ENCODE data around the gene ERMAP.
A peak's percentile ranks its signal among the peaks of the same experiment; 100 is the strongest.

The ERMAP gene

DNA sequence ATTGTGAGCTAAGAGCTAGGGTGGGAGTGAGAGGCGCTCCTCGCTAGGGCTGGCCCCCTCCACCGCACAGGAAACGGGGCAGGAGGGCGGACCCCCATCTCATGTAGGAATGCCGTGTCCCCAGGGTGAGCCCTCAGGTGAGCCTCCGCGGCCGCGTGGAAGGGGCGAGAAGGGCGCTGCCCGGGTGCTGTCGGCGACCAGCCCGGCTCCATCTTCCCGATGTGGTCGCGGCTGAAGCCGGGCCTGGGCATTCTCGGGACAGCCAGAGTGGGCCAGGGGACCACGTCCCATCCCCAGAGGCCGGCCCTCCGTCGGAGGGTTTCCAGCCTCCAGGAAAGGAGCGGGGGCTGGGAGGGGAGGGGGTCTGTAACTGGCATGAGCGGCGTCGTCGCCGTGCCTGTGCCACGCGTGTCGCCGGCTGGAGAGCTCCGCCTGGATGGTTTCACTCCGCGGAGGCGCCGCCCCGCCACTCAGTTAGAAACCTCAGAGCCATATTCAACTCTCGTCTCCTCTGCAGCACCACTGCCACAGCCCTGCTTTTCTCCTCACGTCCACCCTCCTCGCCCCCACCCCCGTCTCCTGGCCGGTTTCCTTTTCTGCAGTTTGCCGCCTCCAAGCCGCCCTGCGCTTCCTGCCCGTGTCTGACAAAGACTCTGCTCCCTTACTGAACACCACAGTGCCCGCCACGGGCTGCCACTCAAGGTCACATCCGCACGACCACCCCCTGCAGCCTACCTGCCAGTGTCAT is 31.8 kb upstream of the ERMAP start, which contains the start of gene TMEM269:
TMEM269 (plus strand) TSS at position 46 of the 748 bp plus-strand sequence. CDS start 4,903 bp downstream, outside the sequence.
- Histone ChIP-seq H3K79me1 (ENCODE audit: low read length) (no peaks in the 10 kb centered on the region), H3K4ac (ENCODE audit: low read depth, low read length) (no peak within 1 kb of the TSS), H4K12ac (ENCODE audit: low read depth, low read length) (no peak within 1 kb of the TSS), H3K4me1 (ENCODE audit: control insufficient read depth in 1 of 2, insufficient read depth in 2 of 2, low read length in 2 of 2) (no peaks in the 10 kb centered on the region), H3K79me2 (ENCODE audit: control insufficient read depth, insufficient read depth, low read length, poor library complexity) (no peaks in the 10 kb centered on the region), H4K91ac (ENCODE audit: low read depth, low read length) (no peak within 1 kb of the TSS), H2BK120ac (ENCODE audit: insufficient read depth, low read length, poor library complexity) (no peak within 1 kb of the TSS), H3K14ac (ENCODE audit: low read length) (no peak within 1 kb of the TSS), H4K8ac (ENCODE audit: low read depth, low read length) (no peak within 1 kb of the TSS), H2AFZ (ENCODE audit: insufficient read depth, low read length, poor library complexity) (no peak within 1 kb of the TSS), H2BK12ac (ENCODE audit: low read length) (no peak within 1 kb of the TSS), H3K4me2 (ENCODE audit: low read length) (no peak within 1 kb of the TSS), H3K18ac (ENCODE audit: low read length) (no peak within 1 kb of the TSS), H3K9ac (ENCODE audit: low read length) (no peak within 1 kb of the TSS), H2BK5ac (ENCODE audit: low read depth, low read length, poor library complexity) (no peak within 1 kb of the TSS), H3K9me3 (ENCODE audit: insufficient read depth, low read depth, low read length) (peaks cover 2% of the 10 kb centered on the region), H3K23ac (ENCODE audit: low read length) (no peak within 1 kb of the TSS), H3K4me3 (ENCODE audit: low read depth, low read length) (peak within 1 kb of the TSS; percentile 24), H3K27ac (ENCODE audit: low read depth, low read length) (no peak within 1 kb of the TSS), H2AK5ac (ENCODE audit: low read length) (no peak within 1 kb of the TSS), H3K27me3 (ENCODE audit: insufficient read depth, low read length) (no peaks in the 10 kb centered on the region), H3K36me3 (ENCODE audit: control insufficient read depth in 1 of 2, insufficient read depth in 2 of 2, low read length in 2 of 2) (peaks cover 4 to 9% of the 10 kb centered on the region in 2 experiments)
- whole genome bisulfite sequencing (ENCODE audit: extremely low coverage, insufficient coverage, insufficient read length), result no CpG with 5 or more reads among the region's 54 CpGs
- no peak for DNase-seq

DNA sequence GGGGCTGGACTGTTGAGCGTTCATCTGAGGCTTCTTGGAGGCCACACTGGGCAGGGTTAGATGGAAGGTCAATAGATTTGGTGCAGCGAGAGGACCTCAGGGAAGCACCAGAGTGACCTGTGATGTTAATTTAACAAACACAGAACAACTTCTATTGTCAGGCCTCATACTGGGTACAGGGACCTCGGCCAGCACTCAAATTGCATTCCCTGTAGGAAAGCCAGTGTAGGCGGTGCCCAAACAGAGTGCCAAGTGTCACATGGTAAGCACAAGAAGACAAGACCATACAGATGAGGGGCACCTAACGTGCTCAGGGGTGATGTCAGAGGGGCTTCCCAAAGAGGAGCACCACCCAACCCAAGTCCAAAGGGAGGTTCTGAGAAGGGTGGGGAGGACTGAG is 30.8 kb upstream of the ERMAP start:
- no peak overlapping the region for H2AFZ ChIP-seq (ENCODE audit: insufficient read depth, low read length, poor library complexity)
- WGBS (ENCODE audit: extremely low coverage, insufficient coverage, insufficient read length), result no CpG with 5 or more reads among the region's 5 CpGs
- no peak overlapping the region for H3K18ac ChIP-seq (ENCODE audit: low read length)
- no peak overlapping the region for H3K14ac ChIP-seq (ENCODE audit: low read length)
- H2BK5ac ChIP-seq (ENCODE audit: low read depth, low read length, poor library complexity), result no peak overlapping the region
- no peak overlapping the region for H2BK12ac ChIP-seq (ENCODE audit: low read length)
- H3K4me2 ChIP-seq (ENCODE audit: low read length), result no peak overlapping the region
- H3K27me3 ChIP-seq (ENCODE audit: insufficient read depth, low read length), result no peaks in the 10 kb centered on the region
- H2AK5ac ChIP-seq (ENCODE audit: low read length), result no peak overlapping the region
- H2BK120ac ChIP-seq (ENCODE audit: insufficient read depth, low read length, poor library complexity), result no peak overlapping the region
- no peak overlapping the region for H3K23ac ChIP-seq (ENCODE audit: low read length)
- H3K27ac ChIP-seq (ENCODE audit: low read depth, low read length), result no peak overlapping the region
- peaks cover 2 to 6% of the 10 kb centered on the region in 2 experiments for H3K36me3 ChIP-seq (ENCODE audit: control insufficient read depth in 1 of 2, insufficient read depth in 2 of 2, low read length in 2 of 2)
- no peaks in the 10 kb centered on the region for H3K79me2 ChIP-seq (ENCODE audit: control insufficient read depth, insufficient read depth, low read length, poor library complexity)
- no peak overlapping the region for H3K4ac ChIP-seq (ENCODE audit: low read depth, low read length)
- H3K4me3 ChIP-seq (ENCODE audit: low read depth, low read length), result no peak overlapping the region
- no peak overlapping the region for H4K8ac ChIP-seq (ENCODE audit: low read depth, low read length)
- DNase-seq, result no peak
- H3K4me1 ChIP-seq (ENCODE audit: control insufficient read depth in 1 of 2, insufficient read depth in 2 of 2, low read length in 2 of 2), result no peaks in the 10 kb centered on the region
- no peak overlapping the region for H3K9ac ChIP-seq (ENCODE audit: low read length)
- no peaks in the 10 kb centered on the region for H3K79me1 ChIP-seq (ENCODE audit: low read length)
- H4K12ac ChIP-seq (ENCODE audit: low read depth, low read length), result no peak overlapping the region
- H3K9me3 ChIP-seq (ENCODE audit: insufficient read depth, low read depth, low read length), result peaks cover 2% of the 10 kb centered on the region
- H4K91ac ChIP-seq (ENCODE audit: low read depth, low read length), result no peak overlapping the region

DNA sequence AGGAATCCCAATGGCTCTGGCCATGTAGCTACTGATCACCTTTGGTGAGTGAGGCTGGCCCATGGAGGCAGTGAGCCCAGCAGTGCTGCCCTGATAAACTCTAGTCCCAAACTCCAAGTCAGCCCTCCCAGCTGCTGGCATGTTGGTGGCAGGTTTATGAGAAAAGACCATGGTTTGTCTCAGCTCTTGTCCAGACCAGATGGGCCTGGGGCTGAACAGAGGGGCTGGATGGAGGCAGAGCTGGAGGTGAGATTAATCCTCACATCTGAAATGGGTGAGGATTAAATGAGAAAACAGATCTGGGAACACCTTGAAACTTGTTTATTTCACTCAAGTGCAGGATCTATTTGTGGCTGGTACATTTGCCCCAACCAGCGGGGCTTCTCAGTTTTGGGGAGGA is 28.9 kb upstream of the ERMAP start:
- H3K36me3 ChIP-seq (ENCODE audit: control insufficient read depth in 1 of 2, insufficient read depth in 2 of 2, low read length in 2 of 2), result no peaks in the 10 kb centered on the region
- H3K18ac ChIP-seq (ENCODE audit: low read length), result no peak overlapping the region
- no peak overlapping the region for H2AK5ac ChIP-seq (ENCODE audit: low read length)
- no peak overlapping the region for H3K23ac ChIP-seq (ENCODE audit: low read length)
- no peak overlapping the region for H4K8ac ChIP-seq (ENCODE audit: low read depth, low read length)
- no peak overlapping the region for H4K91ac ChIP-seq (ENCODE audit: low read depth, low read length)
- H3K79me2 ChIP-seq (ENCODE audit: control insufficient read depth, insufficient read depth, low read length, poor library complexity), result no peaks in the 10 kb centered on the region
- no peaks in the 10 kb centered on the region for H3K4me1 ChIP-seq (ENCODE audit: control insufficient read depth in 1 of 2, insufficient read depth in 2 of 2, low read length in 2 of 2)
- H3K4ac ChIP-seq (ENCODE audit: low read depth, low read length), result no peak overlapping the region
- no peak for DNase-seq
- no CpG with 5 or more reads among the region's 1 CpG for WGBS (ENCODE audit: extremely low coverage, insufficient coverage, insufficient read length)
- H3K79me1 ChIP-seq (ENCODE audit: low read length), result no peaks in the 10 kb centered on the region
- no peak overlapping the region for H3K4me2 ChIP-seq (ENCODE audit: low read length)
- H3K9ac ChIP-seq (ENCODE audit: low read length), result no peak overlapping the region
- no peak overlapping the region for H3K4me3 ChIP-seq (ENCODE audit: low read depth, low read length)
- no peaks in the 10 kb centered on the region for H3K27me3 ChIP-seq (ENCODE audit: insufficient read depth, low read length)
- H2BK120ac ChIP-seq (ENCODE audit: insufficient read depth, low read length, poor library complexity), result no peak overlapping the region
- H2BK12ac ChIP-seq (ENCODE audit: low read length), result no peak overlapping the region
- no peak overlapping the region for H4K12ac ChIP-seq (ENCODE audit: low read depth, low read length)
- no peak overlapping the region for H2BK5ac ChIP-seq (ENCODE audit: low read depth, low read length, poor library complexity)
- H3K14ac ChIP-seq (ENCODE audit: low read length), result no peak overlapping the region
- no peak overlapping the region for H3K27ac ChIP-seq (ENCODE audit: low read depth, low read length)
- no peak overlapping the region for H2AFZ ChIP-seq (ENCODE audit: insufficient read depth, low read length, poor library complexity)
- peaks cover 2% of the 10 kb centered on the region for H3K9me3 ChIP-seq (ENCODE audit: insufficient read depth, low read depth, low read length)

DNA sequence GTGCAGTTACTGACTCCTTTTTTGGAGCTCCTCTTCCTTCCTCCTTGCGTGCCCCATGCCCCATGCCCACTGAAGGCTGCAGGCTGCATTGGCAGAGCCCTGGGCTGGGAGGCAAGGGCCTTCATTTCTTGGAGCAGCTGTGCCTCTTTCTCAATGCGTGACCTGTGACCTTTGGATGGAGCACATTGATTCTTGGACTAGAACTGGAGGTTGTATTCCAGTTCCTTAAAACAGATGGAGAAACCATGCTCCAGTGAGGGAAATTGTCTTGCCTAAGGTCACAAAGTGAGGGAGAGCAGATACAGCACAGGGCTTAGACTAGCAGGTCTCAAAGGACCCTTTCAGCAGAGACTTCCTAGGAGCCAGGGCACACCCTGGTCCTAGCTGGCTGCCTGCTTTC is 23.1 kb upstream of the ERMAP start:
- H3K4me2 ChIP-seq (ENCODE audit: low read length), result no peak overlapping the region
- no CpG with 5 or more reads among the region's 2 CpGs for WGBS (ENCODE audit: extremely low coverage, insufficient coverage, insufficient read length)
- H3K79me1 ChIP-seq (ENCODE audit: low read length), result no peaks in the 10 kb centered on the region
- peaks cover 3 to 5% of the 10 kb centered on the region in 2 experiments for H3K4me1 ChIP-seq (ENCODE audit: control insufficient read depth in 1 of 2, insufficient read depth in 2 of 2, low read length in 2 of 2)
- no peaks in the 10 kb centered on the region for H3K79me2 ChIP-seq (ENCODE audit: control insufficient read depth, insufficient read depth, low read length, poor library complexity)
- H2BK5ac ChIP-seq (ENCODE audit: low read depth, low read length, poor library complexity), result no peak overlapping the region
- no peak overlapping the region for H3K4ac ChIP-seq (ENCODE audit: low read depth, low read length)
- H2BK120ac ChIP-seq (ENCODE audit: insufficient read depth, low read length, poor library complexity), result no peak overlapping the region
- H4K91ac ChIP-seq (ENCODE audit: low read depth, low read length), result no peak overlapping the region
- H2AK5ac ChIP-seq (ENCODE audit: low read length), result no peak overlapping the region
- H3K14ac ChIP-seq (ENCODE audit: low read length), result no peak overlapping the region
- no peaks in the 10 kb centered on the region for H3K27me3 ChIP-seq (ENCODE audit: insufficient read depth, low read length)
- DNase-seq, result no peak
- no peak overlapping the region for H3K9ac ChIP-seq (ENCODE audit: low read length)
- H2AFZ ChIP-seq (ENCODE audit: insufficient read depth, low read length, poor library complexity), result no peak overlapping the region
- H3K23ac ChIP-seq (ENCODE audit: low read length), result no peak overlapping the region
- no peak overlapping the region for H2BK12ac ChIP-seq (ENCODE audit: low read length)
- no peaks in the 10 kb centered on the region for H3K36me3 ChIP-seq (ENCODE audit: control insufficient read depth in 1 of 2, insufficient read depth in 2 of 2, low read length in 2 of 2)
- no peak overlapping the region for H4K12ac ChIP-seq (ENCODE audit: low read depth, low read length)
- no peak overlapping the region for H4K8ac ChIP-seq (ENCODE audit: low read depth, low read length)
- H3K27ac ChIP-seq (ENCODE audit: low read depth, low read length), result no peak overlapping the region
- H3K18ac ChIP-seq (ENCODE audit: low read length), result no peak overlapping the region
- peaks cover 1% of the 10 kb centered on the region for H3K9me3 ChIP-seq (ENCODE audit: insufficient read depth, low read depth, low read length)
- H3K4me3 ChIP-seq (ENCODE audit: low read depth, low read length), result no peak overlapping the region
